HG02885 (cell line): ENCODE results near the gene ABHD8.

Experiments
- ATAC-seq: cut with Tn5 transposase; IDR thresholded peaks from one replicate; pipeline ENCODE4 v1.9.1; 2021; ENCODE audit warnings: mild to moderate bottlenecking; ENCODE audit not compliant: unreplicated experiment, poor library complexity

ABHD8 gene

DNA sequence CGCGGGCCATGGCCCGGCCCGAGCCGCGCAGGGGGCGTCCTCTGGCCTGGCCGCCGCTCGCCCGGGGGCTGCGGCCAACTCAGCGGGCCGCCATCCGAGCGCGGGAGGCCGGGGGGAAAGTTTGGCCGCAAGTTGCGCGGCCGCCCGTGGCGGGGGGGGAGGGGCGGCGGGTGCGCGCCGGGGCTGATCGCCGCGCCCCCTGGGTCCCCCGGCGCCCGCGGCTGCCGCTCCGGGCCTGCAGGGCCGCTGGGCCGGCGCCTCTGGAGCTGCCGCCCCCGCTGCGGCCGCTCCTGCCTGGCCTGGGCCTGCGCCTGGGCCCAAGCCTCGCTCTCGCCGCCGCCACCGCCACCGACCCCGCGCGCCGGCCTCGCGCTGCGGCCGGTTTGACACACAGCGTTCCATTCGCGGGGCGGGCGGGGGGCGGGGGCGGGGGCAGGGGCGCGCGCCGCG is 57.7 kb downstream of the ABHD8 start, which contains the start of gene NR2F6:
Gene NR2F6, minus strand, starts transcription at position 385 of the 450 bp plus-strand sequence. CDS start 699 bp downstream, outside the sequence.
- ATAC-seq: no peak

GRCh38 chr19:17244618-17245534 is 58.3 kb downstream of the ABHD8 start:
- peak; percentile 22 for ATAC-seq

DNA sequence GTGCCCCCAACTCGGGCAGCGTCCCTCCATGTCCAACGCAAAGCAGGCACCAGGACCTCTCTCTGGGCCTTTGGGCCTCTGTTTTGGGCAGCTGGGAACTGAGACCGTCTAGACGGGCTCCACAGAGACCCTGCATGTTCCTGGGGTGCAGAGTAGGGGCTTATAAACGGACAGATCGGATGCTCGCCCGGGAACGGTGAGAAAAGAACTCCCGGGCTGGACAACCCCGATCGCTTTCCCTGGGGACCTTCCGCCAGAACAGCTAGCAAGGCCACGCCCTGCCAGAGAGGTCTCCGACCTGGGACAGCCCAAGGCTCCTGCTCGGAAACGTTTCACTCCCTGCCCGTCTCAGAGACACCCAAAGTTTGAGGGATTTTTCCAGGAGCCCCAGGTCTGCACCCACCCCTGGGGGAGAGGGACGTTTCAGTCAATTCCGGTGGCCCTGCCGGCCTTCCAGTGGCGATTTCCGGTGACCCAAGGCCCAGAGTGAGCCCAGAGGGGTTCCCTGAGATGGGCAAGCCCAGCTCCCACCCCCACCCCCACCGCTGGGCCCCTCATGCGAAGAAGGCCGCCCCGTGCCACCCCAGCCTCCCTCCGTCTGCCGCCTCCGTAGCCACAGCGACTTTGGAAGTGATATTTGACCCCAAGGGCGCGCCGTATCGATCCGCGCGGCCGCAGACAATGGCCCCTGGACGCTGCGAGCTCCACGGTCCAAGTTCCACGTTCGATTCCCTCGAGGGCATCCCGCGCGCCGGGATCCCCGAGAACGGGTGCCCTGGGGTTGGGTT is 59.2 kb downstream of the ABHD8 start:
- ATAC-seq: no peak

GRCh38 chr19:17243211-17243829 is 59.9 kb downstream of the ABHD8 start:
- no peak for ATAC-seq

GRCh38 chr19:17242431-17243208 is 60.6 kb downstream of the ABHD8 start:
- no peak for ATAC-seq
